ENCODE measurements around the gene CREG1. TPM values are rescaled to one million over a fixed set of nuclear protein-coding genes. Genes with fewer than 3 reads are reported as not detected.

The CREG1 gene
- total RNA-seq, 5 donors from 2014 or later (not counting 1 experiment from before 2014, with no cell fraction given), result 9.1 to 13.0 (median 10.9) TPM

DNA sequence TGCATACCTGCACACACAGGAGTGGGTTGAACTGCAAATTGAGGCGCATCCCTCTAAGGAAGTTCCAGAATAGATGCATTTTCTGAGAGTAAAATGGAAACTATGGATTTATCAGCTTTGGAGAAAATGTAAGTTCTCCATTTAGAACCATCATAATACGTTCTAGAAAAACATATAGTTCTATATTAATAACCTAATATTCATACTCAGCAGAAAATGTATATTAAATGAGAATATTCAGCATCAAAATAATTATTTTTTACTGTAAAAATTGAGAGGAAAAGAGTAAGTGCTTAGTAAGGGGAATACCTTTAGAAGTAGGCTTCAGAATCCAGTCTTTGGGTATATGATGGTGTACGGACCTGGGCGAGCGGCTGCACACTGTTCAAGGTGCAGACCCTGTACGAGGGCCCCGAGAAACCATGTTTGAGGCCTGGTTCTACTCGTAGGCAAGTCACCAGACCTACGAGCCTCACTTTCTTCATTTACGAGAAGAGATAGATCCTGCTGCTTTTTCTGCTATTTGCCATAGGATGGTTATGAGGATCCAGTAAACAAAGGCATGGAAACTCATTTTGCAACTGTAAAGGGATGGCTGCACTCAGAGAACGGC lies 42.1 kb downstream of the CREG1 start:
- H3K9me3 ChIP-seq, result no peaks in the 10 kb centered on the region
- Mint-ChIP-seq H3K4me1 (peaks cover 83 to 92% (median 87%) of the 10 kb centered on the region in 3 donors), H3K27ac (peak overlapping the region; percentile 88 to 95), H3K36me3 (peaks cover 73% of the 10 kb centered on the region), H3K9me3 (no peaks in the 10 kb centered on the region), H3K27me3 (no peaks in the 10 kb centered on the region), H3K4me3 (peak overlapping the region; percentile 74 to 99 (median 98))
- peak overlapping the region; percentile 53 for H3K27ac ChIP-seq (ENCODE audit: low read length)
- ATAC-seq (replicated peaks in 1 of 4), result no peak
- H3K36me3 ChIP-seq (ENCODE audit: control insufficient read depth in 2 of 2, extremely low read depth in 1 of 2, insufficient read depth in 1 of 2, low read length in 1 of 2), result peaks cover 0 to 60% of the 10 kb centered on the region in 2 donors
- 76% methylated on average over 3 of the region's 11 CpGs for WGBS (ENCODE audit: insufficient coverage)
- no peaks in the 10 kb centered on the region for H3K27me3 ChIP-seq (replicated peaks in 1 of 2; ENCODE audit: control insufficient read depth in 2 of 2, extremely low read depth in 1 of 2, insufficient read depth in 2 of 2, low read length in 1 of 2)
- DNase-seq, result no peak
- peaks cover 67 to 83% of the 10 kb centered on the region in 2 experiments for H3K4me1 ChIP-seq (ENCODE audit: control insufficient read depth in 1 of 2, extremely low read depth in 1 of 2, insufficient read depth in 2 of 2, low read length in 2 of 2)
- ChIA-PET CTCF (interaction anchor here (0.6 to 1.2 kb wide), 2 partner anchors 13 to 53 kb away, joined by 3 to 6 read pairs; no protein-coding TSS in a partner anchor), POLR2A (interaction anchor here in 1 of 2 donors (0.6 kb wide), 1 partner anchor 28 kb away, joined by 3 read pairs; no protein-coding TSS in a partner anchor)
- H3K4me3 ChIP-seq (ENCODE audit: control insufficient read depth in 1 of 2, extremely low read depth in 1 of 2, low read length in 1 of 2), result peak overlapping the region; percentile 34 to 71

- CTCF ChIA-PET, result interaction anchor here (0.6 to 1.2 kb wide), 2 partner anchors 12 to 53 kb away, joined by 3 to 6 read pairs; no protein-coding TSS in a partner anchor
- no peaks in the 10 kb centered on the region for H3K9me3 Mint-ChIP-seq
- H3K4me3 ChIP-seq (ENCODE audit: control insufficient read depth in 1 of 2, extremely low read depth in 1 of 2, low read length in 1 of 2), result peak overlapping the region; percentile 12 to 25
- no peaks in the 10 kb centered on the region for H3K9me3 ChIP-seq
- peak in 3 of 35 experiments; percentile 16 to 36 (median 26) for DNase-seq
- H3K27me3 Mint-ChIP-seq, result no peaks in the 10 kb centered on the region
- H3K36me3 ChIP-seq (ENCODE audit: control insufficient read depth in 2 of 2, extremely low read depth in 1 of 2, insufficient read depth in 1 of 2, low read length in 1 of 2), result peaks cover 0 to 62% of the 10 kb centered on the region in 2 donors
- no CpG with 5 or more reads among the region's 4 CpGs for WGBS (ENCODE audit: insufficient coverage)
- H3K4me1 Mint-ChIP-seq, result peaks cover 86 to 92% (median 87%) of the 10 kb centered on the region in 3 donors
- no peaks in the 10 kb centered on the region for H3K27me3 ChIP-seq (replicated peaks in 1 of 2; ENCODE audit: control insufficient read depth in 2 of 2, extremely low read depth in 1 of 2, insufficient read depth in 2 of 2, low read length in 1 of 2)
- H3K4me3 Mint-ChIP-seq, result peak overlapping the region; percentile 74 to 99 (median 98)
- peak overlapping the region; percentile 53 for H3K27ac ChIP-seq (ENCODE audit: low read length)
- POLR2A ChIA-PET, result interaction anchor here in 1 of 2 donors (0.6 to 1.0 kb wide), 2 partner anchors 11 to 23 kb away, joined by 3 read pairs; no protein-coding TSS in a partner anchor
- peak overlapping the region; percentile 87 to 88 for H3K27ac Mint-ChIP-seq
- peaks cover 70 to 84% of the 10 kb centered on the region in 2 experiments for H3K4me1 ChIP-seq (ENCODE audit: control insufficient read depth in 1 of 2, extremely low read depth in 1 of 2, insufficient read depth in 2 of 2, low read length in 2 of 2)
- peaks cover 69% of the 10 kb centered on the region for H3K36me3 Mint-ChIP-seq
- ATAC-seq (replicated peaks in 1 of 4), result peak in 2 of 4 experiments; percentile 6 to 59
Observed at GRCh38 chr1:167510881-167511280, 42.7 kb downstream of the CREG1 start.

GRCh38 chr1:167510244-167510643 lies 43.3 kb downstream of the CREG1 start:
- H3K9me3 ChIP-seq, result no peaks in the 10 kb centered on the region
- ATAC-seq (replicated peaks in 1 of 4), result peak; percentile 13 to 33 (median 24)
- peaks cover 71 to 84% of the 10 kb centered on the region in 2 experiments for H3K4me1 ChIP-seq (ENCODE audit: control insufficient read depth in 1 of 2, extremely low read depth in 1 of 2, insufficient read depth in 2 of 2, low read length in 2 of 2)
- no peak for DNase-seq
- Mint-ChIP-seq H3K27me3 (no peaks in the 10 kb centered on the region), H3K36me3 (peaks cover 62% of the 10 kb centered on the region), H3K4me3 (peak overlapping the region; percentile 74 to 99 (median 98)), H3K9me3 (no peaks in the 10 kb centered on the region), H3K27ac (peak overlapping the region; percentile 87 to 88), H3K4me1 (peaks cover 86 to 92% (median 87%) of the 10 kb centered on the region in 3 donors)
- no peaks in the 10 kb centered on the region for H3K27me3 ChIP-seq (replicated peaks in 1 of 2; ENCODE audit: control insufficient read depth in 2 of 2, extremely low read depth in 1 of 2, insufficient read depth in 2 of 2, low read length in 1 of 2)
- ChIA-PET CTCF (interaction anchor here in 1 of 2 donors (1.2 kb wide), 1 partner anchor 11 kb away, joined by 3 read pairs; no protein-coding TSS in a partner anchor), POLR2A (interaction anchor here in 1 of 2 donors (0.5 to 1.0 kb wide), 3 partner anchors 10 to 40 kb away, joined by 3 to 4 read pairs (median 3); no protein-coding TSS in a partner anchor)
- peaks cover 0 to 64% of the 10 kb centered on the region in 2 donors for H3K36me3 ChIP-seq (ENCODE audit: control insufficient read depth in 2 of 2, extremely low read depth in 1 of 2, insufficient read depth in 1 of 2, low read length in 1 of 2)
- WGBS (ENCODE audit: insufficient coverage), result 40% methylated on average over 3 of the region's 3 CpGs
- H3K4me3 ChIP-seq (ENCODE audit: control insufficient read depth in 1 of 2, extremely low read depth in 1 of 2, low read length in 1 of 2), result peak overlapping the region; percentile 14 to 51
- H3K27ac ChIP-seq (ENCODE audit: low read length), result peak overlapping the region; percentile 53

GRCh38 chr1:167509587-167509986 lies 44.0 kb downstream of the CREG1 start:
- WGBS (ENCODE audit: insufficient coverage), result 53% methylated on average over 4 of the region's 8 CpGs
- no peaks in the 10 kb centered on the region for H3K9me3 ChIP-seq
- Mint-ChIP-seq H3K9me3 (no peaks in the 10 kb centered on the region), H3K27ac (peak overlapping the region; percentile 87 to 88), H3K27me3 (no peaks in the 10 kb centered on the region), H3K36me3 (peaks cover 60% of the 10 kb centered on the region), H3K4me1 (peaks cover 88 to 95% (median 91%) of the 10 kb centered on the region in 3 donors), H3K4me3 (peak overlapping the region; percentile 74 to 99 (median 98))
- peaks cover 70 to 82% of the 10 kb centered on the region in 2 experiments for H3K4me1 ChIP-seq (ENCODE audit: control insufficient read depth in 1 of 2, extremely low read depth in 1 of 2, insufficient read depth in 2 of 2, low read length in 2 of 2)
- ChIA-PET CTCF (interaction anchor here in 1 of 2 donors (0.7 kb wide), 1 partner anchor 70 kb away, joined by 3 read pairs; no protein-coding TSS in a partner anchor), POLR2A (interaction anchor here in 1 of 2 donors (0.6 kb wide), 1 partner anchor 18 kb away, joined by 20 read pairs; no protein-coding TSS in a partner anchor)
- peak in 2 of 4 experiments; percentile 21 to 69 for ATAC-seq (replicated peaks in 1 of 4)
- H3K27ac ChIP-seq (ENCODE audit: low read length), result peak overlapping the region; percentile 53
- peaks cover 0 to 60% of the 10 kb centered on the region in 2 donors for H3K36me3 ChIP-seq (ENCODE audit: control insufficient read depth in 2 of 2, extremely low read depth in 1 of 2, insufficient read depth in 1 of 2, low read length in 1 of 2)
- no peaks in the 10 kb centered on the region for H3K27me3 ChIP-seq (replicated peaks in 1 of 2; ENCODE audit: control insufficient read depth in 2 of 2, extremely low read depth in 1 of 2, insufficient read depth in 2 of 2, low read length in 1 of 2)
- peak in 18 of 35 experiments; percentile 24 to 70 (median 44) for DNase-seq
- H3K4me3 ChIP-seq (ENCODE audit: control insufficient read depth in 1 of 2, extremely low read depth in 1 of 2, low read length in 1 of 2), result peak overlapping the region in 1 of 2 donors; percentile 14

- ATAC-seq (replicated peaks in 1 of 4) (no peak), DNase-seq (no peak)
- Mint-ChIP-seq H3K4me3 (peak overlapping the region in 2 of 3 donors; percentile 37 to 98), H3K4me1 (peaks cover 96 to 99% (median 97%) of the 10 kb centered on the region in 3 donors), H3K9me3 (no peaks in the 10 kb centered on the region), H3K27ac (peak overlapping the region; percentile 61 to 88), H3K27me3 (no peaks in the 10 kb centered on the region), H3K36me3 (peaks cover 65% of the 10 kb centered on the region)
- H3K9me3 ChIP-seq, result no peaks in the 10 kb centered on the region
- H3K4me3 ChIP-seq (ENCODE audit: control insufficient read depth in 1 of 2, extremely low read depth in 1 of 2, low read length in 1 of 2), result no peak overlapping the region
- no peaks in the 10 kb centered on the region for H3K27me3 ChIP-seq (replicated peaks in 1 of 2; ENCODE audit: control insufficient read depth in 2 of 2, extremely low read depth in 1 of 2, insufficient read depth in 2 of 2, low read length in 1 of 2)
- 70% methylated on average over 3 of the region's 3 CpGs for WGBS (ENCODE audit: insufficient coverage)
- POLR2A ChIA-PET, result interaction anchor here (0.6 to 1.5 kb wide), 9 partner anchors 8 to 1879 kb away, joined by 3 to 8 read pairs (median 3); no protein-coding TSS in a partner anchor
- peaks cover 0 to 73% of the 10 kb centered on the region in 2 donors for H3K36me3 ChIP-seq (ENCODE audit: control insufficient read depth in 2 of 2, extremely low read depth in 1 of 2, insufficient read depth in 1 of 2, low read length in 1 of 2)
- peaks cover 75 to 95% of the 10 kb centered on the region in 2 experiments for H3K4me1 ChIP-seq (ENCODE audit: control insufficient read depth in 1 of 2, extremely low read depth in 1 of 2, insufficient read depth in 2 of 2, low read length in 2 of 2)
- peak overlapping the region; percentile 16 for H3K27ac ChIP-seq (ENCODE audit: low read length)
- CTCF ChIA-PET, result interaction anchor here (0.6 to 1.3 kb wide), 11 partner anchors 8 to 721 kb away, joined by 3 to 7 read pairs (median 4); partner anchors contain the start of gene CD247 (in 2 of the 2)
Observed at GRCh38 chr1:167507719-167508118, 45.8 kb downstream of the CREG1 start.

DNA sequence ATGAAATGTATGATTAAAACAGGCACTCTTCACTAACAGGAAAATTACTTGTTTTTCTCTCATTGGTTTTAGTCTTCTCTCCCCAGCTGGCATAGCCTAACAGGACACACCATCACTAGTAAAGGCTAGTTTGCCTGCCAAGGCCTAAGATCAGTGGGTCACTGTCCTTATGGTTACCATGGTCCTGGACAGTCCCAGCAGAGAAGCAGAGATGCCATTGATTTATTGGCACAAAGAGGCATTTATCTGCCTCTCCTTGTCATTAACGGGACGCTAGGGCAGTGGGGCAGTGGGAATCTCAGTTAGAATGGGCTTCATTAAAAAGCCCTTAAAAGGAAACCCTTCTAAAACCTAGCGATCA lies 49.1 kb downstream of the CREG1 start:
- Mint-ChIP-seq H3K27ac (peak overlapping the region; percentile 81 to 97), H3K36me3 (peaks cover 55% of the 10 kb centered on the region), H3K4me1 (peaks cover 96 to 100% (median 98%) of the 10 kb centered on the region in 3 donors), H3K9me3 (no peaks in the 10 kb centered on the region), H3K4me3 (peak overlapping the region; percentile 24 to 98 (median 60)), H3K27me3 (no peaks in the 10 kb centered on the region)
- no peak overlapping the region for H3K4me3 ChIP-seq (ENCODE audit: control insufficient read depth in 1 of 2, extremely low read depth in 1 of 2, low read length in 1 of 2)
- POLR2A ChIA-PET, result interaction anchor here (0.5 to 0.8 kb wide), 7 partner anchors 12 to 240 kb away, joined by 3 to 11 read pairs (median 4); no protein-coding TSS in a partner anchor
- ATAC-seq (replicated peaks in 1 of 4) (no peak), DNase-seq (no peak)
- WGBS (ENCODE audit: insufficient coverage), result no CpG with 5 or more reads among the region's 3 CpGs
- H3K36me3 ChIP-seq (ENCODE audit: control insufficient read depth in 2 of 2, extremely low read depth in 1 of 2, insufficient read depth in 1 of 2, low read length in 1 of 2), result peaks cover 0 to 69% of the 10 kb centered on the region in 2 donors
- peaks cover 70 to 89% of the 10 kb centered on the region in 2 experiments for H3K4me1 ChIP-seq (ENCODE audit: control insufficient read depth in 1 of 2, extremely low read depth in 1 of 2, insufficient read depth in 2 of 2, low read length in 2 of 2)
- H3K27me3 ChIP-seq (replicated peaks in 1 of 2; ENCODE audit: control insufficient read depth in 2 of 2, extremely low read depth in 1 of 2, insufficient read depth in 2 of 2, low read length in 1 of 2), result no peaks in the 10 kb centered on the region
- CTCF ChIA-PET, result interaction anchor here (0.6 to 2.4 kb wide), 4 partner anchors 11 to 433 kb away, joined by 3 to 9 read pairs (median 4); no protein-coding TSS in a partner anchor
- no peak overlapping the region for H3K27ac ChIP-seq (ENCODE audit: low read length)
- H3K9me3 ChIP-seq, result no peaks in the 10 kb centered on the region
